Activated CD8-positive, alpha-beta memory T cell treated with anti-CD3 and anti-CD28 coated beads for 36 hours (primary cell): ENCODE data around the gene EMID1. TPM values are rescaled to one million over a fixed set of nuclear protein-coding genes. Genes with fewer than 3 reads are reported as not detected.

Source experiments
- CTCF ChIA-PET: fragments of 350-600 bp; sonication (Branson Sonifier 250); formaldehyde crosslinking; loops from one replicate; lab custom pipeline; 2021; ENCODE audit warnings: antibody characterized with exemption; lab: Charles Lee
- POLR2A ChIA-PET: fragments of 350-600 bp; sonication (Branson Sonifier 250); formaldehyde crosslinking; loops from one replicate; lab custom pipeline; 2021; ENCODE audit warnings: antibody characterized with exemption; lab: Charles Lee
- total RNA-seq, 2 experiments: library from RNA; stranded (reverse); gene quantifications; one replicate each; pipeline ENCODE4 v1.2.3, GENCODE V29; 2021

Gene EMID1
- total RNA-seq, 2 experiments from 2014 or later = not detected

DNA sequence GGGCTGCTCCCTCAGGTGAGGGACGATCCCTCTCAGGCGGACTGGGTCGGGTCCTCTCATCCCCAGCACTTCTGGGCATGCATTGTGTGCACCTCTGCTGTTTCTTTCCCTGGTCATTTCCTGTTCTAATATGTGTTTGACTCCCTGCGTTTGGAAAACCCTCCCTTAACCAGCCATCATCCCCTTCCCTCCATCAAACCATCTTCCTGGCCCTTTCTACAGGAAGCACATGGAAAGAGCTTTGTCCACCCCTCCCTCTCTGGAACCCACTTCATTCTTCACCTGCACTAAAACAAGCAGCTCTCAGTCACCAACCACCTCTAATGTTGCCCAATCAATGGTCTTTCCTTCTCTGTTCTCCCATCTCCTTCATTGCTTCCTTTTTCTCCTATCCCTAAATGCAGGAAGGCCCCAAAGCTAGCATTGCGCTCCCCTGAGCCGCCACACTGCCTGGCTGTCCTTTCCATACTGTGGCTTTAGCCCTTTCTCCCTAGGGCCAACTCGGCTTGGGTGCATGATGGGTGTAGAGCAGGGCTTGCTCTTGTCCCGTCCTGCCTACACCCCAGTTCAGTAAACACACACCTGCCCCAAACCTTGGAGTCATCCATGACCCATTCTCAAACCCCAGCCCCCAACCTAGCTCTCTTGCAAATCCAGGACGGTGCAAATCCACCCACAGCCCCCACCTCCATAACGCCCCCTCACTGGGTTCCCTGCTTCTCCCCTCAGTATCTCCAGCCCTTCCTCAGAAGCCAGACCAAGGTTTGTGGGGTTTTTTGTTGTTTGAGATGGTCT is 95.3 kb downstream of the EMID1 start:
- ChIA-PET POLR2A (no interaction called here), CTCF (no interaction called here)

DNA sequence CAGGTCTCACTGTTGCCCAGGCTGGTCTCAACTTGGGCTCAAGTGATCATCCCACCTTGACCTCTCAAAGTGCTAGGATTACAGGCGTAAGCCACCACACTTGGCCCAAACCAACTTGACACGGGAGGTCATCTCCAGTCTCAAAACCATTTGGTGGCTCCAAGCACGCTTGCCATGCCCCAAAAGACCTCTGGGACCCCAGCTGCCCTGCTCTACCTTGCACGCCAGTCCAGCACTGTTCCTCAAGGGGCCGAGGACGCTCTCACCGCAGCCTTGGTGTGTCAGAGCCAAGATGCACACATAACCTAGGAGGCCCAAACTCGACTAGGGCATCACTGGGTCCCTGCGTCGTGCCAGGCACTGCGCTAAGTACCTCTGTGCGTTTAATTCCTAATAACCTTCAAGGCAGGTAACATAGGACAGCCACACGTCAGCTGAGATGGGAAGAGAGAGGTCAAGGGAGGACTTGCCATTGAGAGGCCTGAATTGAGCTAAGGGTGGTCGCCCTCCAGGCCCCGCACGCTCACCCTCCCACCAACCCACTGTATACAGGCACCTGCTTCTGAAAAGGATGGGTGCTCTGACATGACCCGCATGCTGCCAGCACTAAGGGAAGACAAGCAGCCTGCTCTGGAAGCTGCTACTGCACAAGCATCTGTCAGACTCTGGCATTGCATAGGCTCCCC is 96.2 kb downstream of the EMID1 start:
- ChIA-PET POLR2A (no interaction called here), CTCF (no interaction called here)

DNA sequence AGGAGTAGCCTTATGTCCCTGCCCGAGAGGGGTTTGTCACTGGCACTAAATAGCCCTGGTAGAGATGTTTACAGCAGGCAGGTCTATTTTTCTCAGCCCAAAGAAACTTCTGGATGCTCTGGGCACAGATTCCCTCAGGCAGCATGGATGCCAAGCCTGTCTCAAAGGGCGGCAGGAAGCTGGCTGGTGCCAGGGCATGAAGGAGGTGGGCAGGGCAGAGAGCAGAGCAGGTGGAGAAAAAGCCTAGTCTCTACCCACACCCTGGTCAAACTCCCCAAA is 96.6 kb downstream of the EMID1 start:
- CTCF ChIA-PET = no interaction called here
- POLR2A ChIA-PET = interaction anchor here (0.5 kb wide), 1 partner anchor 1053 kb away, joined by 4 read pairs; no protein-coding TSS in a partner anchor

DNA sequence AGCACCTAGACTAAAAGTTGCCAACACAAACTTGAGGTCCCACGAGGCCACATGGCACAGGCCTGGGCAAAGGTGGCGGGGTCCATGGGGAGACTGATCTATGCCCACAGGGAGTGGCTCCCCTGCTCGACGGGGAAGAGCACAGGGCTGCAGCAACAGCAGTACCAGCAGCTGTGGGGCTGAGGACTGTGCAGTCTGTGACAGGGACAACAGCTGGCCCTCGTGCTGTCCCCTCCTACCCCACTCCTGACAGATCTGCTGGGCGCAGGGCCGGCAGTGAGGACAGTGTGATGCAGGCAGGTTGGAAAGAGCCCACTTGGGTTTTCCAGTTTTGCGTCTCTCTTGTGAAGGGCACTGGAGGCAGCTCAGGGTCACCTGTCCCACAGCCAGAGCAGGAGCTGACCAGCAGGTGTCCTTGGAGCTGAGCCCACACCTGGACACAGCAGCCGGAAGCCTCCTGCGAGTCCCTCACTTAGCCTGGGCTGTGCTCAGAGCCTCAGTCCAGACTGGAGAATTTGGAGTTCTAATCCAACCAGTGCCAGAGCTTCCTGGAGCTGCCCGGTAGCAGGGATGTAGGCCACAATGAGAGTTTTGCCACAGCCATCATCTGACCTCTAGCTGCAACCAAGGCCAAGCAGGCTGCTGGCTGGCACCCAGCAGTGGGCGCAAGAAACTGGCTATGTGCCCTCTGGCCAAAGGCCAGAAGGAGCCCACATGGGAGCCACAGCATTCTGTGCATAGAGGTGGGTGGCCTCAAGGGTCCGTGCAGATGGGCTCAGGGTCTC is 97.2 kb downstream of the EMID1 start:
- POLR2A ChIA-PET = interaction anchor here (0.5 kb wide), 1 partner anchor 1052 kb away, joined by 4 read pairs; no protein-coding TSS in a partner anchor

DNA sequence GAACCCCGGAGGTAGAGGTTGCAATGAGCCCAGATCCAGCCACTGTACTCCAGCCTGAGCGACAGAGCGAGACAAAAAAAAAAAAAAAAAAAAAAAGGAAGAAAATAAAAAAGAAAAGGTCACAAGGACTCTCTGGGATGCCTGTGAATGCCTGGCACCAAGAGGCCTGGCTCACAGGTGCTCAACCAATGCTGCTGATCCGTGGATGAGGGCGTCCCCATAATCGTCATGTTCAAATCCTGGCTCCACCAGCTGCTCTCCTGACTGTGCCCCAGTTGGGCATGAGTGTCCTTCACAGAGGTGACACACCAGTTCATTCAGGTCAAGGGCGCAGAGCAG is 100.1 kb downstream of the EMID1 start:
- POLR2A ChIA-PET = no interaction called here
- CTCF ChIA-PET = interaction anchor here (0.7 to 1.1 kb wide), 3 partner anchors 8 to 1369 kb away, joined by 3 to 4 read pairs (median 3); no protein-coding TSS in a partner anchor

More for the DNA sequence above, 97.2 kb downstream of the EMID1 start:
- CTCF ChIA-PET = interaction anchor here (2.6 kb wide), 1 partner anchor 10 kb away, joined by 7 read pairs; no protein-coding TSS in a partner anchor

DNA sequence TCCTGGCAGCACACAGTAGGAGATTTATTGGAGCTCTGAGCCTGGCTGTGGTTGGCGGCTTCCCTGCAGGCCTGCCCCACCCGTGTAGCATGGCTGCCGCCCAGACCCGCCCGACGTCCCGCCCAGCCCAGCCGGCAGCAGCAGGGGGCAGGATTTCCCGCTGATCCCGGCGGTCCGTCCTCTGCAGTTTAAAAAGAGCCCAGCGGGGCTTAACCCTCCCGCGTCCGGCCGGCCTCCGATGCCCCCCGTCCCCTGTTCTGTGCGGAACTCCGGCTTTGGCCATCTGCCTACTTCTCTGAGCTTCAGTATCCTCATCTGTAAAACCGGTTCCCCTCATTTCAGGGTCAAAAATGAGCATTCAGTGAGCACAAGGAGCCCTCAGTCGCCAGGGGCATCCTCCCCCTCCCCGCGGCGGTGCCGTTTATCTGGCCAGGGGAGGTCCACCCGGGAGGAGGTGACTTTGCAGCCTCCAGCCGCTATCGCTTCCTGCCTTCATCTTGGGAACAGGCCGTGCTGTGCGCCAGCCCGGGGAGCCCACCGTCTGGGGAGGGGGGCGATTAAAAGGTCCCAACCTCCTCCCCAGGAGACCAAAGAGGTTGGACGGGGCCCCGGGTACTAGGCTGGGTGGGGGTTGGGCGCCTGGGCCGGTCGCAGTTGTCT is 100.6 kb downstream of the EMID1 start, which contains the start of gene GAS2L1:
TSS of gene GAS2L1 (plus strand) at position 476 of the 660 bp plus-strand sequence. CDS start 1,456 bp downstream, outside the sequence.
- ChIA-PET CTCF (interaction anchor here (1.1 kb wide), 2 partner anchors 8 to 12 kb away, joined by 3 to 4 read pairs; no protein-coding TSS in a partner anchor), POLR2A (no interaction called here)

DNA sequence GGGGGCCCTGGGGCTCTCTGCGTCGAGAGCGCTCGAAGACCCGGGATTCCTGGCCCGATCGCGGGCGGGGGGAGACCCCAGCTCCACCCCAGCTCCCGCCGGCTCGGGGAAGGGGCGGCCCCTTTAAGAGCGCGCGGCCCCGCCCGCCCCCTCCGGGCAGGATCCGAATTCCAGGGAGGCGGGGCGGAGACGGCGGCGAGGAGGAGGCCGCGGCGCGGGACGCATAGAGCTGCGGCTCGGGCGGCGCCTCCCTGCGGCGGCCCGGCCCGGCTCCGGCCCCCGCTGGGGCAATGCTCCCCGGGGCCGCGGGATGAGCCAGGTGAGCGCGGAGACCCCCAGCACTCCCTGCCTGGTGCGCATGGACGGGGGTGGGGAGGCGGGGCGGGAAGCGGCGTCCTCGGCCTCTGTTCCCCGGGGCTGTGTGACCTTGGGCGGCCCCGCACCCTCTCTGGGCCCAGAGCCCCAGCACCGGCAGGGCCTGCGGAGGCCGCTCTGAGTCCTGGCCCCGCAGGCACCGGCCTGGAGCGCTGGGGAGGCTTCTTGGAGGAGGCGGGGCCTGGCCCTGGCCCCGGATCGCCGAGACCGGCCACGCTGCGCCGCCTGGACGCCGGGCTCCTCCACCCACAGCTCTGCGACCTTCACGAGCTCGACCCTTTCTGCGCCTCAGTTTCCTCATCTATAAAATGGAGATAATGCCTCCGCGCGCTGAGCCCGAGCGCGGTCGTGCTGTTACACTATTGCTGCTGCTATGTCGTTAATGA is 101.3 kb downstream of the EMID1 start:
- ChIA-PET CTCF (no interaction called here), POLR2A (no interaction called here)

DNA sequence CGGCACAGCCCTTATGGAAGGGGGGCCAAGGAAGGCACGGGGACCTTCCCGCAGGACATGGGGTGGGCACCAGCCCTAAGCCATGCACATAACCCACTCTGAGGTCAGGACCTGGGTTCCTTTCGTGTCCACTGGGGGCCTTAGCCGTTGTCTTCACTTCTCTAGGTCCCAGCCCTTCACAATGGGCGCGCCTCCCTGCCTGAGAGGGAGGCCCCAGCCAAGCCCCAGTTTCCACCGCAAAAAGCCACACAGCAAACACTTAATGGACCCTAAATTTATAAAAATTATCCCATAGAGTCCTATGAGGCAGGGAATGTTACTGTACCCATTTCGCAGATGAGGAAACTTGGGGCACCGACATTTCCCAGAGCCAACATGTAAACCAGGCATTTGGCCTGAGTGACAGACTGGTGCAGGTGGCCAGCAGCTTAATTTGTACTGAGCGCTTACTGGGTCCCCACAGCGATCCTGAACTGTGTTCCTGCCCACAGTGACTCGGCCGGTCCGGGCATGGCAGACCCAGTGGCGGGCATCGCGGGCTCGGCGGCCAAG is 102.0 kb downstream of the EMID1 start:
- ChIA-PET POLR2A (no interaction called here), CTCF (no interaction called here)

DNA sequence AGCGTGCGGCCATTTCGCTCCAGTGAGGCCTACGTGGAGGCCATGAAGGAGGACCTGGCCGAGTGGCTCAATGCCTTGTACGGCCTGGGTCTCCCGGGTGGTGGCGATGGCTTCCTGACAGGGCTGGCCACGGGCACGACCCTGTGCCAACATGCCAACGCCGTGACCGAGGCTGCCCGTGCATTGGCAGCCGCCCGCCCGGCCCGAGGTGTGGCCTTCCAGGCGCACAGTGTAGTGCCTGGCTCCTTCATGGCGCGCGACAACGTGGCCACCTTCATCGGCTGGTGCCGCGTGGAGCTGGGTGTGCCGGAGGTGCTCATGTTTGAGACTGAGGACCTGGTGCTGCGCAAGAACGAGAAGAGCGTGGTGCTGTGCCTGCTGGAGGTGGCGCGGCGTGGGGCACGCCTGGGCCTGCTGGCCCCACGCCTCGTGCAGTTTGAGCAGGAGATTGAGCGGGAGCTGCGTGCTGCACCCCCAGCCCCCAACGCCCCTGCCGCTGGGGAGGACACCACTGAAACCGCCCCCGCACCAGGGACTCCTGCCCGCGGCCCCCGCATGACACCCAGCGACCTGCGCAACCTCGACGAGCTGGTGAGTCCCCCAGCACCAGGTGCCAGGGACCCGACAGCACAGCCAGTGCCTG is 102.6 kb downstream of the EMID1 start:
- CTCF ChIA-PET = no interaction called here
- POLR2A ChIA-PET = interaction anchor here (1.0 kb wide), 1 partner anchor 31 kb away, joined by 3 read pairs; no protein-coding TSS in a partner anchor

DNA sequence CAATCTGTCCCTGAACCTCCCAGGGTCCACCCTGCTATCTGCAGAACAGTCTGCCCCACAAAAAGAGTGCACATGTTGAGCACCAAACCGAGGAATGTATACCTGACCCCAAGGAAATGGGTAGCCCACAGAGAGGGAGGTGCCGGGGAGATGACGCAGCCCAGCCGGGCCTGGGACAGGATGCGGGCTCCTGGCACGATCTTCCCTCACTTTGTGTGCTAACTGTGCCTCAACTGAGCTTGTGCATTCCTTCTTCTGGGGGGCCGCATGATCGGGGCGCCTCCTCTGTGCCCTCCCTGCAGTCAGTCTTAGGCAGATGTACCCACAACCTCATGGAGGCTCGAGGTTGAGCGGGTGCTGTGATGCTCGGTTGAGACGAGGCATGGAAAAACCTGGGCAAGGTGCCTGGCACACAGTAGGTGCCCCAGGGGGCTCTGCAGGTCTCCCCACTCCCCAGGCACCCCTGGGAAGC is 103.1 kb downstream of the EMID1 start:
- CTCF ChIA-PET = no interaction called here
- POLR2A ChIA-PET = interaction anchor here (1.0 kb wide), 1 partner anchor 31 kb away, joined by 3 read pairs; no protein-coding TSS in a partner anchor

Other genes starting within 250 kb of the EMID1 start
- gene C22orf31, start 144.1 kb upstream of the EMID1 start, total RNA-seq = not detected
- under 1 TPM; 0.13 to 0.15 TPM for gene KREMEN1, start 132.9 kb upstream of the EMID1 start, total RNA-seq
- 10 to 100 TPM; 39.6 to 40.0 TPM for gene RHBDD3, start 62.1 kb downstream of the EMID1 start, total RNA-seq
- gene EWSR1, start 62.4 kb downstream of the EMID1 start, total RNA-seq = 100 to 1,000 TPM; 321 to 329 TPM
- under 1 TPM; 0.46 to 0.78 TPM for gene GAS2L1, start 100.8 kb downstream of the EMID1 start, total RNA-seq
- under 1 TPM in 1 of 2 experiments, not detected in 1; 0.78 TPM for gene RASL10A, start 109.8 kb downstream of the EMID1 start, total RNA-seq
- gene AP1B1, start 182.7 kb downstream of the EMID1 start, total RNA-seq = 10 to 100 TPM; 75.4 to 76.5 TPM
- gene RFPL1, start 232.7 kb downstream of the EMID1 start, total RNA-seq = not detected